Mucosa of rectum (tissue), 2 donors: ENCODE results near the gene KARS1.

Experiments
- H3K27ac ChIP-seq, 2 donors: one replicate each; pipeline ENCODE4 v1.7.0; 2013; ENCODE audit warnings: inconsistent platforms in 2 of 2, low read depth in 2 of 2, low read length in 2 of 2
- H3K27me3 ChIP-seq, 2 donors: one replicate each; pipeline ENCODE4 v1.7.0; 2013; ENCODE audit warnings: low read length in 2 of 2; ENCODE audit not compliant: control insufficient read depth in 2 of 2, insufficient read depth in 2 of 2
- H3K36me3 ChIP-seq, 2 donors: one replicate each; pipeline ENCODE4 v1.7.0; 2013; ENCODE audit warnings: low read length in 2 of 2; ENCODE audit not compliant: control insufficient read depth in 2 of 2, insufficient read depth in 2 of 2
- H3K4me1 ChIP-seq, 2 donors: one replicate each; pipeline ENCODE4 v1.7.0; 2013; ENCODE audit warnings: low read length in 2 of 2, mild to moderate bottlenecking in 1 of 2; ENCODE audit not compliant: control insufficient read depth in 2 of 2, insufficient read depth in 2 of 2
- H3K4me3 ChIP-seq, 2 donors: one replicate each; pipeline ENCODE4 v1.7.0; 2013; ENCODE audit warnings: low read length in 2 of 2
- H3K9ac ChIP-seq, 2 donors: one replicate each; pipeline ENCODE4 v1.7.0; 2013; ENCODE audit warnings: low read length in 2 of 2, low read depth in 1 of 2, mild to moderate bottlenecking in 1 of 2
- H3K9me3 ChIP-seq, 2 donors: one replicate each; pipeline ENCODE4 v1.7.0; 2013; ENCODE audit warnings: low read length in 2 of 2; ENCODE audit not compliant: control insufficient read depth in 2 of 2
- donor health status: healthy.
- donor health status: Normal muscosa, but diverticular disease.

The KARS1 gene

GRCh38 chr16:75647492-75648264, at the start of gene KARS1, which contains the start of gene TERF2IP:
Gene KARS1, minus strand, starts transcription at chr16:75647665. Its CDS starts 26 bp downstream, at chr16:75647639.
Gene TERF2IP, plus strand, starts transcription at chr16:75647773. Its CDS starts 110 bp downstream, at chr16:75647883.
- Histone ChIP-seq H3K27ac (peak within 1 kb of the TSS; percentile 98), H3K27me3 (no peaks in the 10 kb centered on the region), H3K4me3 (peak within 1 kb of the TSS; percentile 97 to 99), H3K4me1 (peaks cover 24 to 26% of the 10 kb centered on the region in 2 donors), H3K9ac (peak within 1 kb of the TSS; percentile 97 to 99), H3K36me3 (peaks cover 10 to 18% of the 10 kb centered on the region in 2 donors), H3K9me3 (no peaks in the 10 kb centered on the region)

GRCh38 chr16:75695708-75696107, 48.2 kb upstream of the KARS1 start:
- no peak overlapping the region for H3K27ac ChIP-seq
- H3K4me3 ChIP-seq: no peak overlapping the region
- no peaks in the 10 kb centered on the region for H3K4me1 ChIP-seq
- H3K36me3 ChIP-seq: no peaks in the 10 kb centered on the region
- H3K9ac ChIP-seq: no peak overlapping the region
- no peaks in the 10 kb centered on the region for H3K9me3 ChIP-seq
- no peaks in the 10 kb centered on the region for H3K27me3 ChIP-seq

GRCh38 chr16:75687361-75687760, 39.9 kb upstream of the KARS1 start:
- no peak overlapping the region for H3K9ac ChIP-seq
- no peaks in the 10 kb centered on the region for H3K9me3 ChIP-seq

GRCh38 chr16:75682308-75682707, 34.8 kb upstream of the KARS1 start:
- Histone ChIP-seq H3K27me3 (no peaks in the 10 kb centered on the region), H3K36me3 (no peaks in the 10 kb centered on the region), H3K4me3 (no peak overlapping the region)

More at GRCh38 chr16:75687361-75687760, 39.9 kb upstream of the KARS1 start:
- no peaks in the 10 kb centered on the region for H3K36me3 ChIP-seq
- H3K27ac ChIP-seq: no peak overlapping the region
- H3K4me3 ChIP-seq: no peak overlapping the region
- H3K27me3 ChIP-seq: no peaks in the 10 kb centered on the region
- no peaks in the 10 kb centered on the region for H3K4me1 ChIP-seq

GRCh38 chr16:75679366-75679765, 31.9 kb upstream of the KARS1 start:
- H3K4me1 ChIP-seq: no peaks in the 10 kb centered on the region
- H3K4me3 ChIP-seq: no peak overlapping the region
- H3K27ac ChIP-seq: no peak overlapping the region
- no peaks in the 10 kb centered on the region for H3K27me3 ChIP-seq
- H3K9ac ChIP-seq: no peak overlapping the region
- no peaks in the 10 kb centered on the region for H3K36me3 ChIP-seq
- no peaks in the 10 kb centered on the region for H3K9me3 ChIP-seq

More at GRCh38 chr16:75682308-75682707, 34.8 kb upstream of the KARS1 start:
- Histone ChIP-seq H3K27ac (no peak overlapping the region), H3K9ac (no peak overlapping the region), H3K4me1 (no peaks in the 10 kb centered on the region), H3K9me3 (no peaks in the 10 kb centered on the region)

GRCh38 chr16:75676909-75677308, 29.4 kb upstream of the KARS1 start, which contains the start of gene CPHXL2:
Gene CPHXL2, minus strand, starts transcription at chr16:75677009. Its CDS starts 10 bp downstream, at chr16:75676999.
- Histone ChIP-seq H3K9ac (no peak within 1 kb of the TSS), H3K27ac (no peak within 1 kb of the TSS), H3K9me3 (no peaks in the 10 kb centered on the region), H3K36me3 (no peaks in the 10 kb centered on the region), H3K27me3 (no peaks in the 10 kb centered on the region), H3K4me1 (no peaks in the 10 kb centered on the region), H3K4me3 (no peak within 1 kb of the TSS)

GRCh38 chr16:75667503-75667902, 20.0 kb upstream of the KARS1 start:
- no peaks in the 10 kb centered on the region for H3K4me1 ChIP-seq
- no peaks in the 10 kb centered on the region for H3K9me3 ChIP-seq
- H3K9ac ChIP-seq: no peak overlapping the region
- no peaks in the 10 kb centered on the region for H3K36me3 ChIP-seq
- H3K27me3 ChIP-seq: no peaks in the 10 kb centered on the region
- no peak overlapping the region for H3K27ac ChIP-seq
- no peak overlapping the region for H3K4me3 ChIP-seq

GRCh38 chr16:75660726-75661302, 13.3 kb upstream of the KARS1 start:
- no peaks in the 10 kb centered on the region for H3K4me1 ChIP-seq
- no peak overlapping the region for H3K4me3 ChIP-seq
- H3K9me3 ChIP-seq: no peaks in the 10 kb centered on the region
- peaks cover 20 to 39% of the 10 kb centered on the region in 2 donors for H3K36me3 ChIP-seq
- H3K27me3 ChIP-seq: no peaks in the 10 kb centered on the region
- H3K27ac ChIP-seq: no peak overlapping the region
- no peak overlapping the region for H3K9ac ChIP-seq

GRCh38 chr16:75660321-75660720, 12.9 kb upstream of the KARS1 start:
- no peak overlapping the region for H3K27ac ChIP-seq
- H3K9ac ChIP-seq: no peak overlapping the region
- no peaks in the 10 kb centered on the region for H3K4me1 ChIP-seq
- H3K27me3 ChIP-seq: no peaks in the 10 kb centered on the region
- peaks cover 25 to 44% of the 10 kb centered on the region in 2 donors for H3K36me3 ChIP-seq
- H3K9me3 ChIP-seq: no peaks in the 10 kb centered on the region
- H3K4me3 ChIP-seq: no peak overlapping the region

- peaks cover 33 to 55% of the 10 kb centered on the region in 2 donors for H3K36me3 ChIP-seq
- H3K9me3 ChIP-seq: no peaks in the 10 kb centered on the region
- no peaks in the 10 kb centered on the region for H3K4me1 ChIP-seq
Measured at GRCh38 chr16:75658175-75658574, 10.7 kb upstream of the KARS1 start.

More at GRCh38 chr16:75658175-75658574, 10.7 kb upstream of the KARS1 start:
- no peak overlapping the region for H3K27ac ChIP-seq
- H3K9ac ChIP-seq: no peak overlapping the region
- H3K27me3 ChIP-seq: no peaks in the 10 kb centered on the region
- H3K4me3 ChIP-seq: no peak overlapping the region
